Measurements from ENCODE around the gene NT5C3B.
A peak's percentile ranks its signal among the peaks of the same experiment; 100 is the strongest.
"Not testable (repeated sequence)": the region's sequence is repeated elsewhere in the genome, so short reads cannot be mapped to it uniquely, and the experiment has no call there.

Gene NT5C3B

DNA sequence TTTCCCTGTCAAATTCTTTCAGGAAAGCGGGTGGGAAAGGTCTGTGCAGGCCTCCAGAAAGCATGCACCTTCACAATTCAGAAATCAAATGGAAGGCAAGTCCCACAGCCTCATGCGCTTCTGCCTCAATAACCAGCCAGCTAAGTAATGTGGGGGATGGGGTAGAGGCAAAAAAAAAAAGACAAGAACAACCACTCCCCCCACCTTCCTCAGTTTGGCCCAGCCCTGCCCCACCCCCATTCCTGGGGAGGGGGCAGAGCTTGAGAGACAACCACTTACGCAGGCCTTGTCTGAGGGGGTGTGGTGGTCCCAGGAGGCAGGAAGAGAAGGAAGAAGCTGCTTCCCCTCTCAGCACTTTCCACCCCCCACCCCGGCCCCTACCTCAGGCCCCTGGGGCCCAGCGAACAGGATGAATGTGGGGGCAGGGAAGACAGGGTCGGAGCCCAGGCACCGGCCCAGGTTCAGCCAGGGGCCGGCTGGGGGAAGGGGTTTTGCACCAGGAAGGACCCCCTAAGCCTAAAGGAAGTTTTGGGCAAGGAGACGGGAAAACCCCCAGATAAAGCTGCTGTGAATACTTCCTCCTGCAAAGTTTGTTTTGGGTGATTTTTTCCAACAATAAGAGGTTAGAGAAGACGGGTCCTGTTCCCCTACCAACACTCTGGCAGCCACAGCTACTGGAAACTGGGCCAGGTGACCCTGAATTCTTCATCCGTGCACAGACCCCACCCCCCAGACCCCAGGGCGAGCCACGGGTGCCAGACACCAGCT is 50.8 kb downstream of the NT5C3B start:
- DNase-seq (ENCODE audit: low spot score) (no peak), FAIRE-seq (no peak)

- peak; percentile 36 for DNase-seq (ENCODE audit: low spot score)
- no peak for FAIRE-seq
Observed at GRCh38 chr17:41784207-41784744, 51.8 kb downstream of the NT5C3B start.

- DNase-seq (ENCODE audit: low spot score) (no peak), FAIRE-seq (no peak)
Observed at GRCh38 chr17:41782142-41782541, 53.9 kb downstream of the NT5C3B start.

GRCh38 chr17:41781404-41782110 is 54.5 kb downstream of the NT5C3B start:
- DNase-seq (ENCODE audit: low spot score), result no peak
- FAIRE-seq, result no peak

DNA sequence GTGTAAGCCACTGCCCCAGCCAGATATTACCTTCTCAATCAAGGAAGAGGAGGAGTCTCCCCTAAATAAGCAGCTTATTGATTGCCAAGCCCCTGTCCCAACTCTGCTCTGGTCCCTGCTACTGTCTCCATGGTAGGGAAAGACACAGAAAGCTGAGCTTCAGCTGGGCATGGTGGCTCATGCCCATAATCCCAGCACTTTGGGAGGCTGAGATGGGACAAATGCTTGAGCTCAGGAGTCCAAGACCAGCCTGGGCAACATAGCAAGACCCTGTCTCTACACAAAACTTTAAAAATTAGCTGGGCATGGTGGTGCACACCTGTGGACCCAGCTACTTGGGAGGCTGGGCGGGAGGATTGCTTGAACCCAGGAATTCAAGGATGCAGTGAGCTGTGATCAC is 56.1 kb downstream of the NT5C3B start:
- DNase-seq (ENCODE audit: low spot score) (no peak), FAIRE-seq (no peak)

DNA sequence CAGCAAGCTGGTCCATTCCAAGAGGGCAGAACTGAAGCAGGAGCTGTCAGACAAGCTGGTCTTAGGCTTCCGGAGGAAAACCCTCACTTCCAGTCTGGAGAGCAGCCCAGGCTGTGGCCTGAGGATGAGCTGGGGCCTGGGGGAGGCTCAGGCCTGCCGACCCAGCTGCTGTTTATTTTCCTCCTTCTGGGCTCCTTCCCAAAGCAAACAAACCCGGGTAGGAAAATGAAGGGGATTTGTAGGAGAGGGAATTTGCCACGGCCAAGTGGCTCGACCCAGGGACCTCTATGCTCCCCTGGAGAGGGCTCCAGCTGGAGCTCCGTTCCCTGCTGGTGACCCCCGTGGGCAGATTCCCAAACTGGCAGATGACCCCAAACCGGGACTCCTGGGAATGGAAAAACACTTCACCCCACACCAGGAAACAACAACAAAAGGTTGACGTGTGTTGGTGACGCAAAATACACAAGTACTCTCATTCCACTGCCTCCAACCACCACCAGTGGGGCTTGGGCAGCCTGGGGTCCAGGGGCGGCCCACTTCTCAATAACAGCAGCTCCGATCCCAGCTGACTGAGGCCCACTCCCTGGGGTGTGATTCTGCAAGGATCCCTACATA is 58.4 kb downstream of the NT5C3B start:
- peak; percentile 72 for DNase-seq (ENCODE audit: low spot score)
- peak; percentile 71 for FAIRE-seq

DNA sequence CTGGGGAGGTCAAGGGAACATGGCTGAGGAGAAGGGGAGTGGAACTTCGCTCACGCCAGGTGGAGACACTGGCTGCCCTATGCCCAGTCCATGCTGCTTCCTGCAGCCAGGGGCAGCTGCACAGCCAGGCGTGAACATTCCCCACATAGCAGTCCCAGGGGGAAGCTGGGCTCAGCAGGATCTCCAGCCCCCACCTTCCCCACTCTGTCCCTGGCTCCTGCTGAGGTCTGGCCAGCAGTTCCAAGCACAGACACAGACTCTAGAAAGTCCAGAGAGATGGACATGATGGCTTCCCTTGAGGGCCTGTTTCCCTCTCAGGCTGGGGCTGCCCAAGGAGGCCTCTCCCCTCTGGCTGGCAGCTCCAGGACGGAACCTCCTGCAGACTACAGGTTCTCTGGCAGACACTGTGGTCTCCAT is 58.9 kb downstream of the NT5C3B start:
- DNase-seq (ENCODE audit: low spot score) (peak; percentile 77), FAIRE-seq (peak; percentile 70)

GRCh38 chr17:41776262-41776900 is 59.7 kb downstream of the NT5C3B start:
- not testable (repeated sequence) for FAIRE-seq; DNase-seq (ENCODE audit: low spot score)

GRCh38 chr17:41775394-41776226 is 60.4 kb downstream of the NT5C3B start:
- FAIRE-seq (no peak), DNase-seq (ENCODE audit: low spot score) (no peak)
